ENCODE results near the gene NEURL4.
A peak's percentile ranks its signal among the peaks of the same experiment; 100 is the strongest.

Gene NEURL4

GRCh38 chr17:7323731-7324437 lies 5.3 kb downstream of the NEURL4 start:
- no peak for DNase-seq

GRCh38 chr17:7322520-7323194 lies 6.5 kb downstream of the NEURL4 start:
- DNase-seq = no peak

GRCh38 chr17:7321466-7321865 lies 7.7 kb downstream of the NEURL4 start:
- DNase-seq = no peak

DNA sequence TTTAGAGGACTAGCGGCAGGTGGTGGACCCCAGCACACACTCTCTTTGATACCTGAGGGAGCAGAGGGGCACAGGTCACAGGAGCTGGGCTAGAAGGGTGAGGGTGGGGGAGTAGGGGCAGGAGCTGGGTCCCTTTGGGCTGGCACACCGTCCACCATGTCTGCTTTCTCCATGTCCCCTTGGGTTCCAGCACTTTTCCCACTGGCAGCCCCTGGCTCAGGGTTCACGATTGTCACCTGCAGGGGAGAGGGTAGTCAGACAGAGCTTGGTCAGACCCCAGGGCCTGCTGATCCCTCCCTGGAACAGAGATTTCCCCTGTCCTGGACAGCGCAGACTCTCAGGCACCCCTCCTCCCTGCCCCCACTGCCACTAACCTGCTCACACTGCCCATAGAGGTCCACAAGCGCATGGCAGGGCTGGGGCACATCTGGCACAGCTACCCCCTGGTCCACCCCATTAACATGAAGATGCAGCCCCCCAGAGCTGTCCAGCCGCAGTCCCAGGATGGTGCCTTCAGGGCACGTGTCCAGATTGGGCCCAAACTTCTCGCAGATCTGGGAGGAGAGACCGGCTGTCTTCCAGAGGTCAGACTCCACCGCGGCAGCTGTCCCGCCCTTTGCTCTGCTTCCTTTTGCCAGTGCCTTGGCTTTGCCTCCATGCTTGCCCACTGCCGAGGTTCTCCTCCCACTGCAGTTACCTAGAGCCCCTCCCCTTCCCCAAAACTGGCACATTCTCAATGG lies 10.8 kb downstream of the NEURL4 start:
- no peak for DNase-seq

DNA sequence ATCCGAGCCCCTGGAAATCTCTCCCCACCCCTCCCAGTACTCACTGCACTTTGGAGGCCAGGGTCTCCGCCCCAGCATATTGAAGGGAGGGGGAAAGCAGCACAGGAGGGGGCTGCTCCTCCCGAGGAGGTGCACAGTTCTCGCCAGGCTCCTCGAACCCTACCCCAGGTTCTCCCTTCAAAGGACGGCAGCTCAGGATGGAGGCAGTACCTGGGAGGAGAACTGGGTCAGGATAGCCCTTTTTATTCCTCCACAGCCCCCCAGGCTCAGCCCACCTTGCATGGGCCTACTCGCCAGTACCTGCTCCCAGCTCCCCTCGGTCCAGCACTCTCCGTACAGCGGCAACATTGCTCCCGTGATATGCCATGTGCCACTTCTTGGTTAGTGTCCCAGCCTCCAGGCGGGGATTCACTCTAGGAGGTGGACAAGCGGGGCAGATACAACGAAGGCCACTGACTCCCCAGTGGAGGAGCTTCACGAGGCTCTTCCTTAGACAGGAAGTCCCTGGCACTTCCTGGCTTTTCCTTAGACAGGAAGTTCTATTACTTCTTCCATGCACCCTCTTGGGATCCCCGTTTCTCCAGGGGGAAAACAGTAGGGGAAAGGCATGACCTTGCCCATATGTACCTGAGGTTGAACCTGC lies 11.9 kb downstream of the NEURL4 start:
- no peak for DNase-seq

- DNase-seq = no peak
Observed at GRCh38 chr17:7315570-7316235, 13.4 kb downstream of the NEURL4 start.

DNA sequence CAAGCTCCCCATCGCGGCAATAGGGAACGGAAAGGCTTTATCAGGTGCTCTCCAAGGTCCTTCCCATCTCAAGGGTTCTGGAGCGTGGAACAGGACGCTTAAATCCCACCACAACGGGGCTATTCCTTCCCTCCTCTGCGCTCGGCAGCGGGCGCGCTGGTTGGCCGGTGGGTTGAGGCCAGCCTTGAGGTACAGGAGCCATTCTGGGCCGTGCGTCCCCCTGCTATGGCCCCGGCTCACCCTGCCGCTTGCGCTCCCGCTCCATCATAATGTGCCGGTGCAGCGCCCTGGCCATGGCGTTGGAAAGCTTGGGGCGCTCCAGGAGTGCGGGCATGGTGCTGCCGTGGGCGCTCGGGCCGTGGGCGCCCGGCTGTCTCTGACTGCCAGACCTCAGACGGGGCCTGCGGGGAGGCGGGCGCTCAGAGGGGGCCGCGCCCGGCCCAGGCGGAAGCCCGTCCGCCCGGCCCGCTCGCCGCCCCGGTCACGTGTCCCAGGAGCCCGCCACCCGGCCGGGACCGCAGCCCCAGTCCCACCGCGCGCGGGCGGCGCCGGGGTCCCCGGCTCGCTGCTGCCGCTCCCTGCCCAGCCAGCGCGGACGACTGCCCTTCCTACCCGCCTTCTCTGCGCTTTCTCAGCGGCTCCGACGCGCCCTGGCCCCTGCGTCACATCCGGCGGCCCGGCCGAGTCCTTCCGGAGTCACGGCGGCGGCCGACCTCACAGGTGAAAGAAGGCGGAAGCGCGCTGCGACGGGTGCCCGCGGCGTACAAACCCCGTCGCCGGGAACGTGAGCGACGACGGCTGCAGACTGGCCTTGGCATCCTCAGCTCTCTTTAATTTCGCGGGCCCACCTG lies 14.2 kb downstream of the NEURL4 start, which contains the start of gene GPS2:
Gene GPS2 (minus strand): TSS at position 642 of the 851 bp plus-strand sequence. CDS start 308 bp downstream, at position 334.
- peak; percentile 77 for DNase-seq

- peak; percentile 13 for DNase-seq
Observed at GRCh38 chr17:7313890-7314718, 15.0 kb downstream of the NEURL4 start.

DNA sequence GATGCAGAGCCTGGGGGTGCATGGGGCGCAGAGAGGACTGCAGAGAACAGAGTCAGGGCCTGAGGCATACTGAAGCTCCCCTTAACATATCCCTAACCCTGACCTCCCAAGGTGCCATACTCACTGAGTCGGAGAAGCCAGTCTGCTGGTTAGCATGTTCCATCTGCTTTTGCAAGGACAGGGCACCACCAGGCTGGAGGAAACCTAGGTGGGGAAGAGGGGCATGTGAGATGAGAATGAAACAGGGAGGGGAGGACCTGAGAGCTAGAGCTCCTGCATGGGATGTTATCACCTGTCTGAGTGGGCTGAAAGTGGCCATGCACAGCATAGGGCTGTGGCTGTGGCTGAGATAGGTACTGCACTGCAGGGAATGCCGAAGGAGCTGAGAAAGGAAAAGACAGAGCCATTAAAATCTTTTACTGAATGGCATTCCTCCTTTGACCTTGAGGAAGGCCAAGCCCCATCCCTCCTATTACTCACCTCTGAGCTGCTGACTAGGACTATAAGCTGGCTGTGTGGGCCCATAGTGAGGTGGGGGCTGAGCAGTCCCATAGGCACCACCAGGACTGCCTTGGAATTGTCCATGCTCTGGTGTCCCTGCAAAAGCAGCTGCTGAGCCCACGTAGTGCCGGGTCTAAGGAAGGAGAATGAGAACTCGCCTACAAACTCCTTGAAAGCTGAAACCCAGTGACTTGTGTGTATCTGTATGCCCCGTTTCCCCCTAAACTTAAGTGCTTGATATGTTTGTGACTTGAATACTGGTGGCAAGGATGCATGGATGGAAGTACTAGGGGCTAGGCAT lies 15.8 kb downstream of the NEURL4 start:
- DNase-seq = no peak

DNA sequence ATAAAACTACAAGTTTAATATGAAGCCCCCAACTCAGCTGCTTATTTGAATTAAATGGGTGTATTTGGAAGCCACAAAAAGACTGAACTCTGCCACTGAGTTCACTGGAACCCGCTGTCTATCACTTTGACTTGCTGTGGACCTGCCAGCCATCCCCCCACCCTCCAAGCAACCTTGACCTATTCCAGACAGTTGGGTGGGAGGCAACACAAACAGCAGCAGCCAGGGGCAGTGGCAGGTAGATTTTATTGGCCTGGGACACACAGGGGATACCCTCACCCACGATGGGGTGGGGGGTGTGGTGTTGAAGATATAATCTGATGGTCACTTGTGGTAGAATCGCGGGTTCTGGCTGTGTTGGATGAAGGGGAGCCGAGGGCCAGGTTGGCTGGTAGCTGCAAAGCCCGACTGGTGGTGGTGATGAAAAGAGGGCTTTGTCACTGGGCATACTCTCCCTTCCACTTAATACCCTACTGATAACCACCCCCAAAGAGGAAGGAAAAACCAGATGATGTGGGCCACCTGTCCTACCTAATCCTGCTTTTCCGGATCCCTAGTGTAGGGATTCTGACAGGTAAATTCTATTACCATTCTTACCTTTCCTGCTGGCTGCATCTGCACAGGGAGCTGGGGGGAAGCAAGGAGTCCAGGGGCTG lies 16.6 kb downstream of the NEURL4 start:
- no peak for DNase-seq

DNA sequence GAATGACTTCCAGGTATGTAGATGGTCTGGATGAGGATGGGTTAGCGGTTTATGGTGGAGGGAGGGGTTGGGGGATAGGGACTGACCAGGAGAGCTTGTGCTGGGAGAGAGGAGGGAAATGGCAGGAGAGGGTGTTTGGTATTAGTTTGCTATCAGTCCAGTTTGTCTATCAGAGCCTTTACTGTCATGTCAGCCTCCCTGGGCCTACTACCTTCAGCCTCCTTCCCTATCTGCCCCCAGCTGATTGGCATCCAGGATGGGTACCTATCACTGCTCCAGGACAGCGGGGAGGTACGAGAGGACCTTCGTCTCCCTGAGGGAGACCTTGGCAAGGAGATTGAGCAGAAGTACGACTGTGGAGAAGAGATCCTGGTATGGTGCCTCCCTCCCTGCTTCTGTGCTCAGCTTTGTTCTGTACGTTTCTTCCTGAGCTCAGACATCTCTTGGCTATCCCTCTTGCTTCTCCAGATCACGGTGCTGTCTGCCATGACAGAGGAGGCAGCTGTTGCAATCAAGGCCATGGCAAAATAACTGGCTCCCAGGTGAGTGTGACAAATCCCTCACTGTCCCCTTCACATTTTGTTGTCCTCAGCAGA lies 17.9 kb downstream of the NEURL4 start:
- no peak for DNase-seq

GRCh38 chr17:7309628-7310027 lies 19.5 kb downstream of the NEURL4 start:
- no peak for DNase-seq

DNA sequence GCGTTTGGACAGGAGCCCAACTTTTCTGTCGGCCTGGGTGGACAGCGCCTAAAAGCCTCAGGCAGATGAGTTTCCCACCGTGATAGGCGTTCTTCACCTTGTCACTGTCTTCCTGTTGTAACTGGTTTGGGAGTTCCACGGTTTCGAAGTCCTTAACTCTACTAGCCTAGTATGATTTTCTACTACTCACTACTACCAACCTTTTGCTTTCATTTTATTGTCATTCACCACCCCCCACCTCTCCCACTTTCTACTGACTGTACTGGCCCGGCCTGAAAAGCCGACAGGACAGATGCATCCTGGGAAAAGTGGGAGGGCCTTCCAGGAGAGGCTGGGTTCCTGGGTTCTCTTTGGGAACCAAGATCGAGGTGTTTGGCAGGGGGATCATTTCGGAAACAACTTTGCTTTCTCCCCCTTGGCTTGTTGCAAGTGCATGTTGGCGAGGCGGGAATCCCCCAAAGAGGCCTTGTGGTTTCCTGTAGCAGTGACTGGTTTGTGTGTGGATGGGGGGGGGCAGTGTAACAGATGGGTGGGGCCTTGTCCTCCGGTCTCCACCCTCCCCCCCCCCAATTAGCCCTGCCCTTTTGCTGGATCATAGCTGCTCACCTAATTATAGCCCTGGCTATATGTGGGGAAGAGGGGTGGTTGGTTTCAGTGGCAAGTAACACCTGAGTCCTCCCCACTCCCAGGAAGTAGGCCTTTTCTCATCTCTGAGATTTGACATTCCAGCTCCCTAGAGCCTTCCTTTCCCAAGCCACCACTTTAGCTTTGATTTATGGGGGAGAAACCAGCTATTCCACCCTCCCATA lies 20.3 kb downstream of the NEURL4 start:
- peak; percentile 81 for DNase-seq

- peak; percentile 38 for DNase-seq
Observed at GRCh38 chr17:7307686-7308624, 21.2 kb downstream of the NEURL4 start.

DNA sequence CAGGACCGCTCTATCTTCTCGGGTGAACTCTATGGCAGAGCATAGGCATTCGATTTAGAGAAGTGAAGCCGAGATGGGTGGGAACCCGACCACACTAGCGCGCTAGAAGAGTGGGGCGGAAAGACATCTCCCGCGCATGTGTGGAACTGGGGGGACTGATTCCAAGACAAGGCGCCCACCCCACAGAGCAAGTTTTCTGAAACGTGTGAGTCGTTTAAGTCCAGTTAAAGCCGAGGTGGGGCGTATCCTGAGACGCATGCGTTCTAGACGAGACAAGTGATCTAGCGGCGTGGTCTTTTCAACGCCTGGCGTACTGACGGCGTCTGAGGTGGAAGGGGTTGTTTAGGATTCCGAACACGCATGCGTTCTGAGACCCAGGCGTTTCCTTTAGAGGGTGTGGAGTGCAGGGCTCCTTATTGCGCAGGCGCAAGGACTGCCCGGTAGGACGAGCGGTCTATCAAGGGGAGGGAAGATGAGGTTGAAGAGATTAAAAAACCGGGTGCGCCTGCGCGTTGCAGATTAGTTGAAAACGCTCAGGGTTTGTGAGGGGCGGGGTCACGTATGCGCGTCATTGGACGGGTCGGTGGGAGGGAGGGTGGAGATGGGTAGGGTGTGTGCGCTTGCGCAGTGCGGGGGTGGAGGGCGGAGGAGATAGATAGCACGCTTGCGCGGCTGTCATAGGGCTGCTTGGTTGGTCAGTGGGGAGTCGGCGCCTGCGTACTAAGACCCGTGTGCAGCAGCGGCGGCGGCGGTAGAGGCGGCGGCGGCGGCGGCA lies 22.0 kb downstream of the NEURL4 start, which contains the start of gene EIF5A:
Gene EIF5A (plus strand): TSS at position 718 of the 775 bp plus-strand sequence. CDS start 2,008 bp downstream, outside the sequence.
- peak; percentile 100 for DNase-seq

GRCh38 chr17:7304179-7304578 lies 25.0 kb downstream of the NEURL4 start:
- no peak for DNase-seq
